Measurements from ENCODE around the gene COL4A5. TPM values are rescaled to one million over a fixed set of nuclear protein-coding genes. Genes with fewer than 3 reads are reported as not detected.

The COL4A5 gene
- polyA plus RNA-seq, 1 experiment, result 123 TPM

DNA sequence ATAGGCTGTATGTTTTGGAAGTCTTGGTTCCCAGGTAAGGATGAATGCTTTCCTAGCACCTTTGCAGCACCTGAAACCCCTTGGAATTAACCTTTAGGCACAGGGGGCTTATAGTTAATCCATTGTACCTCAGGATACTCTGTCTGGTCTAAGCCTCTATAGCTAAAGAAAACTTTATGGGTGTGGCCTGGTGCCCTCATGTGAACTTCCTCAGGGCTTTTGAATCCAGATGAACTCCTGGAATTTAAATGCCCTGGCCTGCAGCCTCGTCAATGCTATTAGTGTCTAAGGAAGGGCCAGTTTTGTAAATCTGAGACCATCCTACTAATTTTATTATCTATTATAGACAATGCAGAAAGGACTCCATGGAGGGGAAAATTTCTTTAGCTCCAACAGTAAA lies 262.9 kb downstream of the COL4A5 start:
- no peak overlapping the region for H3K27ac ChIP-seq (ENCODE audit: low read depth, low read length)
- no peak overlapping the region for H3K4me3 ChIP-seq (ENCODE audit: low read depth, low read length)
- ChIA-PET CTCF (no interaction called here), POLR2A (no interaction called here)
- no peak for DNase-seq (ENCODE audit: low read depth, low spot score)
- no peaks in the 10 kb centered on the region for H3K9me3 ChIP-seq (ENCODE audit: control insufficient read depth, insufficient read depth, low read length)
- H3K27me3 ChIP-seq (ENCODE audit: control insufficient read depth, insufficient read depth, low read length), result no peaks in the 10 kb centered on the region
- TF ChIP-seq, protein P1, sequence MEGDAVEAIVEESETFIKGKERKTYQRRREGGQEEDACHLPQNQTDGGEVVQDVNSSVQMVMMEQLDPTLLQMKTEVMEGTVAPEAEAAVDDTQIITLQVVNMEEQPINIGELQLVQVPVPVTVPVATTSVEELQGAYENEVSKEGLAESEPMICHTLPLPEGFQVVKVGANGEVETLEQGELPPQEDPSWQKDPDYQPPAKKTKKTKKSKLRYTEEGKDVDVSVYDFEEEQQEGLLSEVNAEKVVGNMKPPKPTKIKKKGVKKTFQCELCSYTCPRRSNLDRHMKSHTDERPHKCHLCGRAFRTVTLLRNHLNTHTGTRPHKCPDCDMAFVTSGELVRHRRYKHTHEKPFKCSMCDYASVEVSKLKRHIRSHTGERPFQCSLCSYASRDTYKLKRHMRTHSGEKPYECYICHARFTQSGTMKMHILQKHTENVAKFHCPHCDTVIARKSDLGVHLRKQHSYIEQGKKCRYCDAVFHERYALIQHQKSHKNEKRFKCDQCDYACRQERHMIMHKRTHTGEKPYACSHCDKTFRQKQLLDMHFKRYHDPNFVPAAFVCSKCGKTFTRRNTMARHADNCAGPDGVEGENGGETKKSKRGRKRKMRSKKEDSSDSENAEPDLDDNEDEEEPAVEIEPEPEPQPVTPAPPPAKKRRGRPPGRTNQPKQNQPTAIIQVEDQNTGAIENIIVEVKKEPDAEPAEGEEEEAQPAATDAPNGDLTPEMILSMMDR (IDR thresholded peaks at IDR 0.05; ENCODE audit: low read depth, low read length), result no peak

DNA sequence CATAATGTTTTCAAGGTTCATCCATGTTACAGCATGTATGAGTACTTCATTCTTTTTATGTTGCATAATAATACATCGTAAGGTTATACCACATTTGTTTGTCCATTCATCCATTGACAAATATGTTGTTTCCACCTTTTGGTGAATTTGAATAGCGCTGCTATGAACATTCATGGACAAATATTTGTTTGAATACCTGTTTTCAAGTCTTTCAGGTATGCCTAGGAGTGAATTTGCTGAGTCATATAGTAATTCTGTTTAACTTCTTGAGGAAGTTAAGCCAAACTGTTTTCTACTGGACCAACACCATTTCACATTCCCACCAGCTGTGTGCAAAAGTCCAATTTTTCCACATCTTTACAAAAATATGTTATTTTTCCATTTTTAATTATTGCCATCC lies 265.2 kb downstream of the COL4A5 start:
- ChIA-PET CTCF (no interaction called here), POLR2A (no interaction called here)
- H3K9me3 ChIP-seq (ENCODE audit: control insufficient read depth, insufficient read depth, low read length), result no peaks in the 10 kb centered on the region
- TF ChIP-seq, protein P1 (IDR thresholded peaks at IDR 0.05; ENCODE audit: low read depth, low read length), result no peak
- DNase-seq (ENCODE audit: low read depth, low spot score), result no peak
- H3K27me3 ChIP-seq (ENCODE audit: control insufficient read depth, insufficient read depth, low read length), result no peaks in the 10 kb centered on the region
- H3K27ac ChIP-seq (ENCODE audit: low read depth, low read length), result no peak overlapping the region
- no peak overlapping the region for H3K4me3 ChIP-seq (ENCODE audit: low read depth, low read length)

DNA sequence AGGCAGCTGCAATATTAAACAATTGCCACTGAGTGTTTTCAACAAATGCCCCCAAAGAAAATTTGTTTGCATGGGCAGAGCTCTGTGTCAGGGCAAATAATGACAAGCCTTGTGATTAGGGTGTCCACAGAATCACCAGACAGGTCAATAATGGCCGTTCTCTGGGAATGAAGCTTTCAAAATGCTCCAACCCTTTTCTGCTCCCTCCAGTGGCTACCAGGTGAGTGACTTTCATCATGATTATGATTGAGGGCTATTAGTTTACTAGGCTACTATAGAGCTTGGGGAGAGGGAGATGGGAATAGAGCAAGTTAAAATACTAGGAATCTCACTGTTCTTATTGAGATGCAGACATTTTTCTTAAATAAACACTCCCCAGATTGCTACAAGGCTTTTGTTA lies 273.2 kb downstream of the COL4A5 start:
- DNase-seq (ENCODE audit: low read depth, low spot score), result no peak
- ChIA-PET POLR2A (no interaction called here), CTCF (interaction anchor here (0.6 kb wide), 1 partner anchor 14 kb away, joined by 3 read pairs; no protein-coding TSS in a partner anchor)
- no peak overlapping the region for H3K27ac ChIP-seq (ENCODE audit: low read depth, low read length)
- no peaks in the 10 kb centered on the region for H3K9me3 ChIP-seq (ENCODE audit: control insufficient read depth, insufficient read depth, low read length)
- no peak overlapping the region for H3K4me3 ChIP-seq (ENCODE audit: low read depth, low read length)
- TF ChIP-seq, protein P1 (IDR thresholded peaks at IDR 0.05; ENCODE audit: low read depth, low read length), result no peak
- H3K27me3 ChIP-seq (ENCODE audit: control insufficient read depth, insufficient read depth, low read length), result no peaks in the 10 kb centered on the region

DNA sequence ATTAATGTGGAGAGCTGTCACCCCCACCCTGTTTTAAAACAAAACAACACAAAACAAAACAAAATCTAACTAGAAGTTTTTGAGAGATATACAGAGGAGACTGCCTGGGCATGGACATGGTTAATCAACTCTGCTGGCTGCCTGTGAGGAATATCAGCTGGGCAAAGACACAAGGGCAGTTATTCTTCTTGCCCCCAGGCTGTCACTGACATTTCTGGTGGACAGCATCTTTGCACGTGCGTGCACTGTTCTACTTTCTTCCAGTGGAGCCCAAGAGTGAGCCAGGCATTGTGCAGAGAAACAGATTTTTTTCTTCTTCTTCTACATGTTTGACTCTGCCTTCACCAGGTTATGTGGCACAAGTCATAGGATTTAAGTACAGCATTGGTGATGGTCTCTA lies 282.9 kb downstream of the COL4A5 start:
- TF ChIP-seq, protein P1 (IDR thresholded peaks at IDR 0.05; ENCODE audit: low read depth, low read length), result no peak
- no peak overlapping the region for H3K27ac ChIP-seq (ENCODE audit: low read depth, low read length)
- no peaks in the 10 kb centered on the region for H3K9me3 ChIP-seq (ENCODE audit: control insufficient read depth, insufficient read depth, low read length)
- POLR2A ChIA-PET, result no interaction called here
- no peaks in the 10 kb centered on the region for H3K27me3 ChIP-seq (ENCODE audit: control insufficient read depth, insufficient read depth, low read length)
- DNase-seq (ENCODE audit: low read depth, low spot score), result no peak
- H3K4me3 ChIP-seq (ENCODE audit: low read depth, low read length), result no peak overlapping the region
- CTCF ChIA-PET, result no interaction called here

DNA sequence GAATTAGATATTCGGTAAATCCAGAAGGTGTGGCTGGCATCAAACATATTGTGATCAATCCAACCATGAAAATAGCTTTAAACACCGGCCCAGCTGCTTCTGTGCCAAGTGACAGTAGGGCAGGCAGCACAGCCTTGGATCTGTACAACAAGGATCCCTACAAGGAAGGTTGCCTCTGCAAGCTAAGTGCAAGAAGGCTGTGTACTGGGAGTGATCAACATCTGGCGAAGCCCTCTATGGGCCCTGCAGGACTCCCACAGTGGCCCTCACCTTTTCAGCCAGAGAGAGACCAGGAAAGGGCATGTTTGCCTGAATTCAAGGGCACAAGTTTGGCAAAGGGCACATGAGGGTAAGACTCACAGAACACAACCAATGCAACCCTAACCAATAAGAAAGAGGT lies 287.1 kb downstream of the COL4A5 start:
- H3K27me3 ChIP-seq (ENCODE audit: control insufficient read depth, insufficient read depth, low read length), result peaks cover 2% of the 10 kb centered on the region
- ChIA-PET CTCF (no interaction called here), POLR2A (no interaction called here)
- TF ChIP-seq, protein P1 (IDR thresholded peaks at IDR 0.05; ENCODE audit: low read depth, low read length), result no peak
- no peak for DNase-seq (ENCODE audit: low read depth, low spot score)
- H3K27ac ChIP-seq (ENCODE audit: low read depth, low read length), result no peak overlapping the region
- H3K9me3 ChIP-seq (ENCODE audit: control insufficient read depth, insufficient read depth, low read length), result no peaks in the 10 kb centered on the region
- no peak overlapping the region for H3K4me3 ChIP-seq (ENCODE audit: low read depth, low read length)
